Fibroblast of the conjunctiva (primary cell): ENCODE data around the gene SRGAP1.
A peak's percentile ranks its signal among the peaks of the same experiment; 100 is the strongest.
"Not testable (repeated sequence)": the region's sequence is repeated elsewhere in the genome, so short reads cannot be mapped to it uniquely, and the experiment has no call there.

ENCODE experiments used
- DNase-seq: peaks from one replicate; pipeline ENCODE4 v3.0.0-alpha.2; 2010; ENCODE audit warnings: low read depth

SRGAP1 gene

GRCh38 chr12:63869656-63870055, 25.2 kb downstream of the SRGAP1 start:
- DNase-seq, result peak; percentile 30

GRCh38 chr12:63870838-63871237, 26.3 kb downstream of the SRGAP1 start:
- DNase-seq, result no peak

GRCh38 chr12:63874897-63875480, 30.5 kb downstream of the SRGAP1 start:
- no peak for DNase-seq

GRCh38 chr12:63875703-63876102, 31.2 kb downstream of the SRGAP1 start:
- DNase-seq, result no peak

- DNase-seq, result no peak
These were observed 32.5 kb downstream of the SRGAP1 start for GRCh38 chr12:63876980-63877379.

GRCh38 chr12:63877693-63878092, 33.2 kb downstream of the SRGAP1 start:
- no peak for DNase-seq

GRCh38 chr12:63880235-63880634, 35.7 kb downstream of the SRGAP1 start:
- DNase-seq, result not testable (repeated sequence)

GRCh38 chr12:63880742-63881263, 36.3 kb downstream of the SRGAP1 start:
- DNase-seq, result no peak

GRCh38 chr12:63882844-63883243, 38.3 kb downstream of the SRGAP1 start:
- no peak for DNase-seq

- no peak for DNase-seq
These were observed 40.9 kb downstream of the SRGAP1 start for GRCh38 chr12:63885401-63885800.

GRCh38 chr12:63888908-63889635, 44.6 kb downstream of the SRGAP1 start:
- DNase-seq, result no peak

GRCh38 chr12:63889721-63890509, 45.4 kb downstream of the SRGAP1 start:
- DNase-seq, result no peak

- no peak for DNase-seq
These were observed 48.7 kb downstream of the SRGAP1 start for GRCh38 chr12:63893170-63893569.

- no peak for DNase-seq
These were observed 49.6 kb downstream of the SRGAP1 start for GRCh38 chr12:63894132-63894531.

- DNase-seq, result no peak
These were observed 51.3 kb downstream of the SRGAP1 start for GRCh38 chr12:63895841-63896240.

- no peak for DNase-seq
These were observed 53.4 kb downstream of the SRGAP1 start for GRCh38 chr12:63897931-63898330.

GRCh38 chr12:63898764-63899337, 54.4 kb downstream of the SRGAP1 start:
- DNase-seq, result no peak

GRCh38 chr12:63899396-63899795, 54.9 kb downstream of the SRGAP1 start:
- no peak for DNase-seq

GRCh38 chr12:63900922-63901793, 56.7 kb downstream of the SRGAP1 start:
- DNase-seq, result no peak

- no peak for DNase-seq
These were observed 60.2 kb downstream of the SRGAP1 start for GRCh38 chr12:63904653-63905052.

- no peak for DNase-seq
These were observed 61.0 kb downstream of the SRGAP1 start for GRCh38 chr12:63905544-63905943.
